NOMO-1 treated with dmso at 0.1 percent for 144 hours (cell line): ENCODE results near the gene DPY19L3.
"Not testable (repeated sequence)": the region's sequence is repeated elsewhere in the genome, so short reads cannot be mapped to it uniquely, and the experiment has no call there.

ENCODE experiments used
- DNase-seq: peaks from one replicate; lab custom pipeline; 2025; ENCODE audit not compliant: unreplicated experiment; lab: John Stamatoyannopoulos, UW

The DPY19L3 gene

DNA sequence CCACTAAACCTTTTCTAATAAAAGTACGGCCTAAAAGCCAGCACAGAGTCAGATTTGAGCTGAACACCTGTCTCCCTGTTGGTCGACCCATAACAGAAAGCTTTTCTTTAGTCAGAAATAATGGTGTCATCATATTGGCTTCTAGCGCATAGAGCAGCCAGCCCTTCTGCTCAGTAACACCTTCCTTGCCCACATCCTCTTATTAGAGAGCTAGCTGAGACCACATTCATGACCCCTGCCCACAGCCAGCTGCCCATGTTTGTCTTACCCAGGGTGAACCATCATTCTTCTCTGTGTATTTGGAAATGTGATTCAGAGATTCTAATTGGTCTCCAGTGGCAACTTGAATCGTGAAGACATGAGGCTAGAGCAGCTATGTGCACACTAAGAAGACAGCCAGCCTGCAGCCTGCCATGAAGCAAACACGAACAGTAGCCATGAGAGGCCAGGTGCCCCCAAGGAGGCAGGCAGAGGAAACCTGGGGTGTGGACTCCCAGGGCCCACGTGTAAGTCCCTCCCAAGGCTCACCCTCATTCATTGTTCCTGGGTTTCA is 93.2 kb downstream of the DPY19L3 start:
- DNase-seq = no peak

DNA sequence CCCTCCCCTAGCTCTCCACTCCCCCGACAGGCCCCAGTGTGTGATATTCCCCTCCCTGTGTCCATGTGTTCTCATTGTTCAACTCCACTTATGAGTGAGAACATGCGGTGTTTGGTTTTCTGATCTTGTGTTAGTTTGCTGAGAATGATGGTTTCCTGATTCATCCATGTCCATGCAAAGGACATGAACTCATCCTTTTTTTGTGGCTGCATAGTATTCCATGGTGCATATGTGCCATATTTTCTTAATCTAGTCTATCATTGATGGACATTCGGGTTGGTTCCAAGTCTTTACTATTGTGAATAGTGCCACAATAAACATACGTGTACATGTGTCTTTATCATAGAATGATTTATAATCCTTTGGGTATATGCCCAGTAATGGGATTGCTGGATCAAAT is 106.9 kb downstream of the DPY19L3 start:
- DNase-seq = not testable (repeated sequence)

DNA sequence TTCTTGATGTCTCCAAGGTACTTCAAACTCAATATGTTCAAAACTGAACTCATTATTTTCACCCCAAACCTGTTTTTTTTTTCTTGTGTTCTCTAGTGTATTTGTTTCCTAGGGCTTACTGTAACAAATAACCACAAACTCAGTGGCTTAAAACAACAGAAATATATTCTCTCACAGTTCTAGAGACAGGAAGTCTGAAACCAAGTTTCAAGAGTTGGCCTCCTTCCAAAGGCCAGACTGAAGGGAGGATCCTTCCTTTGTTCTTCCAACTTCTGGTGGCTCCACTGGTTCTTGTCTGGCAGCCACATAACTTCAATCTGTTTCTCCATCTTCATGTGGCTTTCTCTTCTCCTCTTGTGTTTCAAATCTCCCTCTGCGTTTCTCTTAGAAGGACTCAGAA is 113.5 kb downstream of the DPY19L3 start:
- DNase-seq = no peak

DNA sequence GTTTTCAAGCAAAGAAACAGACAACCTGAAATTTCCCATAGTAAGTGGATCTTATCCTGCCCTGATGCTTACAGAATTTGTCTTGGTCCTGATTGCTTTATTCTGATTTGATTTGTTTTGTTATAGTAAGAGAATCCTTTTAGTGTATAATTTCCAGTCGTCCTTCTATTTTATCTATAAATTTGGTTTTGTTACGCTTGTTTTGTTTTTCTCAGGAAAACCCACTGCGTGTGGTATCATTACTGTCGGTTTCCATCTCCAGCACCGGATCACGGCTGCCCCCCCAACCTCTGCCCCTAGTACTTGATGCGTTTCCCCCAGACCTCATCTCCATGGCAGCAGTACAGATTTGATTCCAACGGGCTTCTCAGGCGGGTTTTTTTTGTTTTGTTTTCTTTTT is 117.4 kb downstream of the DPY19L3 start:
- no peak for DNase-seq

DNA sequence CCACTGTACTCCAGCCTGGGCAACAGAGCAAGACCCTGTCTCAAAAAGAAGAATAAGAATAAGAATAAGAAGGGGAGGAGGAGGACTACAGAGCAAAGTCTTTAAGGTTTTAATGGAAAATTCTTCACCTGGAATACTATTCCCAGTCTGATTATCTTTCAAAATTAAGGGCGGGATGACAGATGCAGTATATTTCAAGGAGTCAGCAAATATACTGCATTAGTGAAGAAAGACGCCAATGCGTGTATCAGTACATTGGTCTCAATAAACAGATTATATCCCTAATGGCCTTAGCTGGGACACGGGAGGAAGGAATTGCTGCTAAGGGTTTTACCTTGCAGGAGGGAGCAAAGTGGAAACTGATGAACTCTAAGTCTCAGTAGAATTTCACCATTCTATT is 121.3 kb downstream of the DPY19L3 start:
- no peak for DNase-seq

DNA sequence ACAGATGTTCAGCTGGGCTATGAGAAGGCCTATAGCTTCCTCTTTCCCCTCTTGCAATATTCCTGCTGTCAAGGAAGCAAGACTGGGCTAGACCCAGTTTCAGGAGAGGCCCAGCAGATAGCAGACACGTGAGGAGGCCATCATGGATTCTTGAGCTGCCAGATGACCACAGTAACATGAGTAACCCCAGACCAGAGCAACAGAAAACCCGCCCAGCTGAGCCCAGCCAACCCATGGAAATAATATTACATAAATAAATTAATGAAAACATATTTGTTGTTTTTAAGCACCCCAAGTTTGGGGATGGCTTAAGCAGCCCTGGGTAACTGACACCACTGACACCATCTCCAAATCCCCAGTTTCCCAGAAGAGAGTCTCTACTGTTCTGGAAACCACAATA is 125.2 kb downstream of the DPY19L3 start:
- no peak for DNase-seq

DNA sequence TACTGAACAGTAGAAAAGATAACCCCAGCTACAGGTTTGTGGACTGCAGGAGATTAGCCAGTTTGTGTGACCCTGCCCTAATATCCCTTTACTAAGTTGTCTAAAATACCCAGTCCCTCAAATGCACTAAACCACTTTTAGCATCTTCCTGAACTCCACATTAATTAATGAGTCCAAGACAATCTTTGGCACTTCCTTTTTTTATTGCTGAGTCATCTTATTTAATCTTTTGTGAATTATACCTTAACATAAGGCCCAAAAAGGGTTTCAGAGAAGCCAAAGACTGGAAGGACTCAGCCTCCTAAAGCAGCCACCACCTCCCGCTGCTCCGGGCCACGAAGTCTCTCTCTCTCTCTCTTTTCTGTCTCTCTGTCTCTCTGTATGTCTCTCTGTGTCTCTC is 126.7 kb downstream of the DPY19L3 start:
- DNase-seq = no peak
